NAMALWA (cell line): ENCODE results near the gene PPAT.
A peak's percentile ranks its signal among the peaks of the same experiment; 100 is the strongest.
"Not testable (repeated sequence)": the region's sequence is repeated elsewhere in the genome, so short reads cannot be mapped to it uniquely, and the experiment has no call there.

Source experiments
- DNase-seq: peaks from one replicate; pipeline ENCODE4 v3.0.0-alpha.2; 2015; ENCODE audit warnings: low spot score

Gene PPAT

GRCh38 chr4:56435140-56435926 is at the start of gene PPAT:
Gene PPAT, minus strand, starts transcription at chr4:56435615. Its CDS starts 138 bp downstream, at chr4:56435477.
- peak; percentile 97 for DNase-seq

GRCh38 chr4:56480691-56481090 is 45.3 kb upstream of the PPAT start:
- DNase-seq = no peak

GRCh38 chr4:56477192-56477702 is 41.8 kb upstream of the PPAT start:
- no peak for DNase-seq

GRCh38 chr4:56475917-56476316 is 40.5 kb upstream of the PPAT start:
- no peak for DNase-seq

GRCh38 chr4:56469489-56470210 is 34.2 kb upstream of the PPAT start:
- DNase-seq = no peak

GRCh38 chr4:56468097-56468422 is 32.6 kb upstream of the PPAT start:
- no peak for DNase-seq

GRCh38 chr4:56467284-56468096 is 32.1 kb upstream of the PPAT start, which contains the start of gene SRP72:
Gene SRP72, plus strand, starts transcription at chr4:56467617. Its CDS starts 19 bp downstream, at chr4:56467636.
- DNase-seq = peak; percentile 95

- no peak for DNase-seq
These were observed 31.5 kb upstream of the PPAT start for GRCh38 chr4:56466910-56467283.

GRCh38 chr4:56466296-56466761 is 30.9 kb upstream of the PPAT start:
- peak; percentile 59 for DNase-seq

GRCh38 chr4:56465599-56466295 is 30.3 kb upstream of the PPAT start:
- DNase-seq = peak; percentile 19

- peak; percentile 38 for DNase-seq
These were observed 29.2 kb upstream of the PPAT start for GRCh38 chr4:56464581-56464980.

GRCh38 chr4:56463711-56464110 is 28.3 kb upstream of the PPAT start:
- DNase-seq = peak; percentile 29

- DNase-seq = no peak
These were observed 26.7 kb upstream of the PPAT start for GRCh38 chr4:56462157-56462556.

- DNase-seq = no peak
These were observed 24.7 kb upstream of the PPAT start for GRCh38 chr4:56460085-56460484.

- DNase-seq = no peak
These were observed 14.9 kb upstream of the PPAT start for GRCh38 chr4:56450342-56450741.

- DNase-seq = not testable (repeated sequence)
These were observed 14.1 kb upstream of the PPAT start for GRCh38 chr4:56449475-56449874.

- no peak for DNase-seq
These were observed 12.9 kb upstream of the PPAT start for GRCh38 chr4:56448301-56448700.

- no peak for DNase-seq
These were observed 10.3 kb upstream of the PPAT start for GRCh38 chr4:56445699-56446098.

GRCh38 chr4:56444719-56445118 is 9.3 kb upstream of the PPAT start:
- no peak for DNase-seq

- no peak for DNase-seq
These were observed 5.6 kb upstream of the PPAT start for GRCh38 chr4:56440983-56441382.

- no peak for DNase-seq
These were observed 3.4 kb upstream of the PPAT start for GRCh38 chr4:56438766-56439165.
